ENCODE results near the gene AHRR. TPM values are rescaled to one million over a fixed set of nuclear protein-coding genes. Genes with fewer than 3 reads are reported as not detected.
"Not testable (repeated sequence)": the region's sequence is repeated elsewhere in the genome, so short reads cannot be mapped to it uniquely, and the experiment has no call there.

Gene AHRR
- total RNA-seq, 1 donor from 2014 or later = 2.1 TPM

- ATAC-seq = peak; percentile 92
- peak; percentile 91 for DNase-seq
- intact Hi-C loops (cut with micrococcal nuclease) = no loop called here
These were observed 78.1 kb downstream of the AHRR start for GRCh38 chr5:399296-400281.

DNA sequence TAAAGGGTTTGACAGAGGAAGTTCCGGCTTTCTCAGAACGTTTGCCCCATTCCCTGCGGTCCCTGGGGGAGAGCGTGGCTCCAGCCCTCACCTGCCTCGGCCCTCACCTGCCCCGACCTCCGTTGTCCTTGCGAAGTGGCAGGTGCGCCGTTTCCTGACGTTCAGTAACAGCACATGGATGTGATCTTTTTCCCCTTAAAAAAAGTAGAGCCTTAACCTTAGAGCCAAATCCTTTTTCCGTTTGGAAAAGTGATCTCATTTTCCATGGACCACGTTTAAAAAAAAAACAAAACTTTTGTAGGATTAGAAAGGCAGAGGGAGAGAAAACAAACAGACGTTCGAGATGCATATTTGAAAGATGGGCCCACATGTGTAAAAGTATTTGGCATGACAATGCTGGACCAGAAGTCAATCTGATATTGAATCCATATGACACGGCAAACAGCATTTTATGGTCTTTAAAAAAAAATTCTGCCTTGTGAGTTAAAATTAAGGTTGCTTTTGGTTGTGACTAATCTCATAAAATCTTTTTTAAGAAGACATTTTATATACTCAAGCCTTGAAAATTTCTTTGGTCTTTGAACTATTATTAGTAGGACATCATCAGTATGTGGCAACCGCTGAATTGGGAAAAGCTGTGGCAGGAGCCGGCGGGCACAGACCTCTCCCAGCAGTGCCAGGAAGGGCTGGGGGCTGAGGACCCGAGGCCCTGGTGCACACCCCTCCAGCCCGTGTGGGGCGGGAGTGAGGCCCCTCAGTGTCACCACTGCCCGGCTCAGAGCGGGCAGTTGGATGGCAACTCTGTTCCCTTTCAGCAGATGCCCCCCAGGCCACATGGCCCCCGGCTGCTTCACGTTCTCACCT, 79.0 kb downstream of the AHRR start:
- ATAC-seq (no peak), DNase-seq (no peak)
- intact Hi-C loops (cut with micrococcal nuclease) = no loop called here

DNA sequence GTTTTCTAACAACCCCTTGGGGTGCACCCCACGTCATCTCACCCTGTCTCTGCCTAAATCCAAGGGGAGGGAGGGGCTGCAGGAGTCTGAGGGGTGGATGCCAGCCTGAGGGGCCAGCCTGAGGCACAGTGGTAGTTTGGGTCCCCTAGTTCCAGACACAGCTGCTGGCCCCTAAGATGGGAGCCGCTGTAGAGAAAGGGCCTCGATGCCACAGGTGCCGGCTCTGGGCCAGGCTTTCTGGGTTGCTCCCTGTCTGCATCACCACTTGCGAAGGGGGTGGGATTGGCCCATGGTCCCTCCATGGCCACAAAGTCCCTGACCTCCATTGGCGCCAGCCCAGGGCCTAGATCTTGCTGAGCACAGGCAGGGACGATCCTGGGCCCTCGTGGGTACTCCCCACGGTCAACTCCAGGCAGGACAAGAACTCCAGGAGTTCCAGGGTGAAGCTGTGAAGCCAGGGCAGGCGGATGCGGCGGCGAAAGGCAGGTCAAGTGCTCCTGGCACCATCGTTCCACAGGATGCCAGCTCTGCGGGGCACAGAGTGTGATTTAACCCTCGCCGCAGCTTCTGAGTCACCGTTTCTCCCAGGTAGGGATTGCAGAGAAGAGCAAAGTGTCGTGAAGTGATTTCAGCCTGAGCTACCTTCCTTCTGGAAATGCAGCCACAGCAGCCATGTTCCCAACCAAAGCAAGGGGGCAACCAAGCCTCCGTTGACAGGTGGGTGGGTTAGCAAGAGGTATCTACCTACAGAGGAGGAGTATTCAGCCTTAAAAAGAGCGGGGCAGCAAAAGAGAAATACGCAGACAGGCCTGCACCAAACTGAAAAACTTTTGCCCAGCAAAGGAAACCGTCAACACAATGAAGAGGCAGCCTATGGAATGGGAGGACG, 79.9 kb downstream of the AHRR start:
- DNase-seq (no peak), ATAC-seq (no peak)
- intact Hi-C loops (cut with micrococcal nuclease) = no loop called here

GRCh38 chr5:402219-402614, 80.7 kb downstream of the AHRR start:
- DNase-seq; intact Hi-C loops (cut with micrococcal nuclease); ATAC-seq: not testable (repeated sequence)

DNA sequence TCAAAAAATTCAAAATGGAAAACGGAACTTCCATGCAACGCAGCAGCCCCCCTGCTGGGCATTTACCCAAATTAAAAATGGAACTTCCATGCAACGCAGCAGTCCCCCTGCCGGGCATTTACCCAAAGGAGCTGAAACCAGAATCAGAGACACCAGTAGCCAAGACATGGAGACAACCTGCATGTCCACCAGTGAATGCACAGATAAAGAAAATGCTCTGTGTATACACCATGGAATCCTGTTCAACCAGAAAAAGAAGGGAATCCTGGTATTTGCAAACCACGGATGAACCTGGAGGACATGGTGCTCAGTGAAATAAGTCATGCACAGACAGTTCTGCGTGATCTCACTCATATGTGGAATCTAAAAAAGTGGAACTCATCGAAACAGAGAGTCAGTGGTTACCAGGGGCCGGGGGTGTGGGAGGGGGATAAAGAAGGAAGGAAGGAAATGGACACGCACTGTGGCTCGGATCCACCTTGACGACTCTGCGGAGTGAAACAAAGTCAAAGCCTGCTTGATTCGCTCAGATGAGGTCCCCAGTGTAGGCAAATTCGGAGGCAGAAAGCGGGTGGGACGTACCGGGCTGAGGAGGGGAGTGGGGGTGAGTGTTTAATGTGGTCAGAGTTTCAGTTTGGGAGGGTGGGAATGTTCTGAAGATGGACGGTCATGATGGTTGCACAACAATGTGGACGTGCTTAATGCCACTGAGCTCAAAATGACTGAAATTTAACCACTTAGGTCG, 81.3 kb downstream of the AHRR start:
- intact Hi-C loops (cut with micrococcal nuclease) = no loop called here
- DNase-seq = no peak

GRCh38 chr5:403995-404394, 82.5 kb downstream of the AHRR start:
- ATAC-seq (no peak), DNase-seq (no peak)
- intact Hi-C loops (cut with micrococcal nuclease) = no loop called here

More for the DNA sequence above, 81.3 kb downstream of the AHRR start:
- no peak for ATAC-seq

- intact Hi-C loops (cut with micrococcal nuclease) = no loop called here
- ATAC-seq (no peak), DNase-seq (no peak)
These were observed 83.2 kb downstream of the AHRR start for GRCh38 chr5:404666-405241.

- DNase-seq (no peak), ATAC-seq (no peak)
- intact Hi-C loops (cut with micrococcal nuclease) = no loop called here
These were observed 83.9 kb downstream of the AHRR start for GRCh38 chr5:405421-405820.

DNA sequence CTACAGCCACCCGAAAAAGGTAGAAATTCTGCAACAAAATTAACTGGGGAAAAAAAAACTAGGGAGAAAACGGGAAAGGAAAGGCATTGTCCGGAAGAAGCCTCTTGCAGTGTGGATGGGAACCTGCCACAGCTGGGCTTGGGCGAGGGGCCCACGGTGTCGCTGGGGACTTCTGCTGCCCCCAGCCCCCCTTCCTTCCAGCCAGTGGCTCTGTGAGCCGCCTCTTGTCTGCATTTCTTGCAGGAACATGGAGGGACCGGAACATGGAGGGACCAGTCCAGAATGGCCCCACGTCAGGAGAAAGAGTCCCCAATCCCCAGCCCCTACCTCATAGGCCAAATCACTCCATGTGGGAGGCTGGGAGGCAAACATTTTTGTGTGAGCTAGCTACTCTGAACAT, 84.5 kb downstream of the AHRR start:
- ATAC-seq (no peak), DNase-seq (no peak)
- intact Hi-C loops (cut with micrococcal nuclease) = no loop called here

- intact Hi-C loops (cut with micrococcal nuclease) = no loop called here
- ATAC-seq (no peak), DNase-seq (no peak)
These were observed 85.5 kb downstream of the AHRR start for GRCh38 chr5:407051-407450.

- intact Hi-C loops (cut with micrococcal nuclease) = no loop called here
- no peak for ATAC-seq
- no peak for DNase-seq
These were observed 86.3 kb downstream of the AHRR start for GRCh38 chr5:407801-408268.

- DNase-seq = no peak
- no peak for ATAC-seq
- intact Hi-C loops (cut with micrococcal nuclease) = no loop called here
These were observed 89.5 kb downstream of the AHRR start for GRCh38 chr5:410911-411517.

DNA sequence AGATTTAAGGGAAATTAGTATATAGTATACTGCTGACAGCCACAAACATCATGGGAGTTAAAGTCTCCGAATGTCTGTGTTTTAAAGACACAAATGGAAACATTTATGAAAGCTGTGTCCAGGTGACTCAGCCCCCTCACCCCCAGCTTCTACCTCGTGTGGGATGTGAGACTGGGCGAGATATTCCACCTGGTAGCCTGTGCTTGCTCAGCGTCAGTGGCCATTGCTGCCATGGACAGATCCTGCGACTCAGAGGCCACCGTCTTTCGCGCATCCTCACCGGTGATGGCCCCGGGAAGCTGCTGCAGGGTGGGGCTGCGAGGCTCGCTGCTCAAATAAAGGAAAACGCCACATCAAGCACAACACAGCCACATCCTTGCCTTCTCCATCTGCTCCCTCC, 90.2 kb downstream of the AHRR start:
- intact Hi-C loops (cut with micrococcal nuclease) = no loop called here
- DNase-seq (no peak), ATAC-seq (no peak)

- ATAC-seq = peak; percentile 91
- intact Hi-C loops (cut with micrococcal nuclease) = not testable (repeated sequence)
- DNase-seq = peak; percentile 85
These were observed 93.7 kb downstream of the AHRR start for GRCh38 chr5:414991-415927.

DNA sequence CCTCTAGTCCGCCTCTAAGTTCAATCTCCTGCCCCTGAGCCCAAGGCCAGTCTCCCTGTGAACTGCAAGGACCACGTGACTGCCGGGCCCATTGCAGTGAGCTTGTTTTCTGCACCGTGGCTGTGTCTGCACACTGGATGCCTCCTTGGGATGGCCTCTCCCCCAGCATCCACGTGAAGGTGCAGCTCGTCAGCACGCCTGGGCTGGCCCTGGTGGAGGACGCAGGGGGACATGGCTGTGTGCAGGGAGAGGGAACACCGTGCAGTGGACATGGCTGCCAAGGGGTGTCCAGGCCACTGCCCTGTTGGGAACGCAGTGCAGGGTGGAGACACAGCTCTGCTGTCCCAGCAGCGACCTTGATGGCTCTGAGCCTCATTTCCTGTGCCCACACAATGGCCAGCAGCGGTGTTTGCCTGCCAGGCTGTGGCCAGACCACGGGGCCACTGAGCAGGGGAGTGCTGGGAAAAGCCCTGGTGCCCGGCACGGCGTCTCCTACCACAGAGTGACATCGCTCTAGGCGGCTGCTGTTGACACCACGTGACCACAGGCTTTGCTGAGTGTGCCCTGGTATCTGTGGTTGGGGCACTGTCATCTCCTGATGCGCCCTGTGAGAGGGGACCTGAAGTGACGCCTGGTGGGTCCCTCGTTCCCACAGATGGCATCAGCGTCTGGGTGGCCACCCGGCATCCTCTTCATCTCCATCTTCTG, 94.6 kb downstream of the AHRR start:
- intact Hi-C loops (cut with micrococcal nuclease) = no loop called here
- DNase-seq = no peak
- ATAC-seq = peak; percentile 46

DNA sequence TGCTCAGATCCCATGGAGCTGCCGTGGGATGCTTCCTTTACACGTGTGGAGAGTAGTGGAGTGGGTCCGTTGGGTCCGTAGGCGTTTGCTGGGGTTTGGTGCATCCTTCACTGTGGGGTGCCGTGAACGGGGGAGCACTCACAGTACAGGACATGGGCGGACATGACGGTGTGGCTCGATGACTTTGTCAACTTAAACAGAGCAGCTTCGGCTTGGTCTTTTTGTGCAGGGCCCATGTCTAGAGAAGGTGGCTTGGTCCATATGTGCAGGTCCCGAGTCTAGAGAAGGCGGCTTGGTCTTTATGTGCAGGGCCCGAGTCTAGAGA, 95.1 kb downstream of the AHRR start:
- intact Hi-C loops (cut with micrococcal nuclease) = no loop called here
- no peak for ATAC-seq

More for the DNA sequence above, 95.1 kb downstream of the AHRR start:
- DNase-seq = no peak
